ENCODE results near the gene SPINK14.

The SPINK14 gene

DNA sequence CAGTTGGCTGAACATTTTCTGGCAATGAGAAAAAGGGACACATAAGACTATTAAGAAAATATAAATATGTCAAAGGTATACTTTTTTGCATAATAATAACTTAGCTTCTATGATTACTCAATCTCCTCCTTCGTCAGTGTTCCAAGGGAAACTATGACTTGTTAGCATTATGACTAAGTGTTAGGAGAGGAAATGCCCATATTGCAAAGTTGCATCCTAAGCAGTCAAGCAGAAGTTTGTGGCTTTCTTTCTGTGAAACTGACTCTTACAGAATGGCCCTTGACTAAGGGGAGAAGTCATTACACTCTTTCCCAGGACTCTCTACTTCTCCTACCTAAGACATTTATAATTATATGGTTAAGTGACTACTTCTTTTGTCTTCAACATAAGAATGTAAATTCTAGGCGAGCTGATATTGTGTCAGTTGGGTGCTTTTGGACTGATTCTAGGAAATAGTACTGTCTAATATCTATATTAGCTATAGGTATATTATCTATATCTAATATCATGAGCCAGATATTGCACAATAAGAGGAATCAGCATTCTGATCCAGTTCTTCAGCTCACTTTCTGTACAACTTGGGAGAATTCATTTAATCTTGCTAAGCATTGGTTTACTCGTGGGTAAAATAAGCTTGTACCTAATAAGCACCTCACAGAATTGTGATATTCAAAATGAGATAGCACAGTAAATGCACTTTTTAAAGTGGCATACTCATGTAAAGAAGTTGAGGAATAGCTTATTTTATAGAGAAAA is 18.1 kb downstream of the SPINK14 start:
- H3K4me3 ChIP-seq (ENCODE audit: control insufficient read depth, low read depth, low read length) = no peak overlapping the region
- peak; percentile 83 for DNase-seq (ENCODE audit: low read depth)
- no peak for TF ChIP-seq CTCF (conservative IDR thresholded peaks at IDR 0.05; ENCODE audit: control insufficient read depth, insufficient read depth, low read depth, low read length)

DNA sequence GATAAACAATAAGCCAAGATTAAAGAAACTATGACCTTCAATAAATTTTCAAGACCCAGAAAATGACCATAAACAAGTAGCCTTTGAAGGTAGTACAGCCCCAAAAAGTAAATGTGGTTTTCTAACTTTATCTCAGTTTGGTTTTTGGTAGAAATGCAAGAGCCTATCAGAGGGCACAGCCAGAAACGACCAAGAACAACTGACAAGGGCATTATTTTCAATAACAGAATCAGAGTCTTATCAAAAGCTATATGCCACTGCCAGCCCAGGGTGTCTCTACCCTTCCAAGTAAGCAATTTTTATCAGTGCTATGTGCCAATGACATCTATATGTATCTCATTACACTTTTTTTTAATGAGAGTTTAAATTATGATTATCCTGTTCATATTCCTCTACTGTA is 22.7 kb downstream of the SPINK14 start:
- H3K4me3 ChIP-seq (ENCODE audit: control insufficient read depth, low read depth, low read length) = no peak overlapping the region
- no peak for TF ChIP-seq CTCF (conservative IDR thresholded peaks at IDR 0.05; ENCODE audit: control insufficient read depth, insufficient read depth, low read depth, low read length)
- DNase-seq (ENCODE audit: low read depth) = no peak

GRCh38 chr5:148193202-148193601 is 24.9 kb downstream of the SPINK14 start:
- TF ChIP-seq CTCF (conservative IDR thresholded peaks at IDR 0.05; ENCODE audit: control insufficient read depth, insufficient read depth, low read depth, low read length) = no peak
- H3K4me3 ChIP-seq (ENCODE audit: control insufficient read depth, low read depth, low read length) = no peak overlapping the region
- no peak for DNase-seq (ENCODE audit: low read depth)

GRCh38 chr5:148201151-148201550 is 32.8 kb downstream of the SPINK14 start:
- TF ChIP-seq CTCF (conservative IDR thresholded peaks at IDR 0.05; ENCODE audit: control insufficient read depth, insufficient read depth, low read depth, low read length) = no peak
- DNase-seq (ENCODE audit: low read depth) = no peak

GRCh38 chr5:148202531-148203203 is 34.3 kb downstream of the SPINK14 start, which contains the start of gene SPINK6:
SPINK6 (plus strand) TSS chr5:148203042; CDS start chr5:148203097, 55 bp downstream.
- no peak for TF ChIP-seq CTCF (conservative IDR thresholded peaks at IDR 0.05; ENCODE audit: control insufficient read depth, insufficient read depth, low read depth, low read length)
- peak; percentile 7 for DNase-seq (ENCODE audit: low read depth)
- no peak within 1 kb of the TSS for H3K4me3 ChIP-seq (ENCODE audit: control insufficient read depth, low read depth, low read length)

More at GRCh38 chr5:148201151-148201550, 32.8 kb downstream of the SPINK14 start:
- H3K4me3 ChIP-seq (ENCODE audit: control insufficient read depth, low read depth, low read length) = no peak overlapping the region

GRCh38 chr5:148205044-148205806 is 36.9 kb downstream of the SPINK14 start:
- no peak for TF ChIP-seq CTCF (conservative IDR thresholded peaks at IDR 0.05; ENCODE audit: control insufficient read depth, insufficient read depth, low read depth, low read length)
- no peak overlapping the region for H3K4me3 ChIP-seq (ENCODE audit: control insufficient read depth, low read depth, low read length)
- peak; percentile 21 for DNase-seq (ENCODE audit: low read depth)
